ENCODE measurements around the gene CCS.
"Not testable (repeated sequence)": the region's sequence is repeated elsewhere in the genome, so short reads cannot be mapped to it uniquely, and the experiment has no call there.

Gene CCS

DNA sequence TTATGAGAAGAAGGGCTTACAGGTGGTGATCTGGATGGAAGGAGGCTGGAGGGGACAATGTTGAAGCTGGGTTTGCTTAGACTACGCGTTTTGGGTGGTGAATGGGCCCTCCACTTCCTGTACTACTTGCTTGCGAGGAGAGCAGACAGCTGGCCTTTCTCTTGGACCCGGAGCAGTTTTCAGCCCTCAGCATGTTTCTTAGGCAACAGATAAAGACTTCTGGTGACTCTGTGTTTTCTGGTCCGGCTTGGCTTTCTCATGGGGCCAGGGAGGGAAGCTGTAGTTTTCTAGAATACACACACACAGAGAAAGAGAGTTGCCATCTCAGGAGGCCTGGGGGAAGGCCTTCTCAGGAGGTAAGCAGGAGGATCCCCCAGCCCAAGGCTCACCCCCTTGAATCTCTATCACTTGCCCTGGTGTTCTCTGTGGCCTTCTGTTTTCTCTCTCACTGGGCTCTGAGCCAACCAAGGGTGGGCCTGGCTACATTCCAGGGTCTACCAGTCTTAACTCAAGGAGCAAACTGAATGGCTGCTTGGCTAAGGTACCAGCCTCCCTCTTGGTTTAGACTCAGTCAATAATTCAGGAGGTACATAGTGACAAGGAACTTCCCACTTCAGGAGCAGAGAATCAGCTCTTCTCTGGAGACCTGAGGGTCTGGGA is 2.4 kb downstream of the CCS start:
- Histone ChIP-seq H3K4me3 (peak overlapping the region; percentile 13 to 69 (median 34); a peak in 17 of 20 replicates), H3K9ac (peak overlapping the region; percentile 49 to 87 (median 68)), H4K20me1 (peaks cover 2 to 21% (median 8%) of the 10 kb centered on the region in 11 experiments; a peak in 13 of 22 replicates), H3K27ac (peak overlapping the region; percentile 57 to 89 (median 77); a peak in 21 of 22 replicates), H3K4me1 (peaks cover 60 to 82% (median 74%) of the 10 kb centered on the region in 10 experiments), H3K36me3 (peaks cover 11 to 21% (median 16%) of the 10 kb centered on the region in 11 experiments), H3K4me2 (peak overlapping the region; percentile 90 to 99 (median 95)), H3K27me3 (no peaks in the 10 kb centered on the region), H3K9me3 (replicated peaks in 1 of 11) (peaks cover 0 to 15% (median 8%) of the 10 kb centered on the region in 11 experiments; a peak in 16 of 22 replicates)
- 0 out of 22 replicates have a peak, but pooled peaks of 1 of the 11 experiments have one; percentile 6 for TF ChIP-seq Cebpa-rat (IDR thresholded peaks at IDR 0.05)

GRCh38 chr11:66598993-66599392 is 6.0 kb downstream of the CCS start:
- no peaks in the 10 kb centered on the region for H3K9me3 ChIP-seq (replicated peaks in 1 of 11)
- peaks cover 6 to 39% (median 15%) of the 10 kb centered on the region in 11 experiments; a peak in 14 of 22 replicates for H4K20me1 ChIP-seq
- no peak overlapping the region for H3K4me3 ChIP-seq
- peaks cover 62 to 77% (median 70%) of the 10 kb centered on the region in 10 experiments for H3K4me1 ChIP-seq
- H3K27me3 ChIP-seq = no peaks in the 10 kb centered on the region
- peak overlapping the region in 4 of 11 experiments; percentile 68 to 74 (median 72); a peak in 1 of 22 replicates for H3K4me2 ChIP-seq
- no peak for TF ChIP-seq Cebpa-rat (IDR thresholded peaks at IDR 0.05)
- H3K27ac ChIP-seq = peak overlapping the region in 2 of 11 experiments; percentile 0 to 5; a peak in 1 of 22 replicates
- H3K9ac ChIP-seq = no peak overlapping the region
- H3K36me3 ChIP-seq = peaks cover 31 to 47% (median 40%) of the 10 kb centered on the region in 11 experiments

DNA sequence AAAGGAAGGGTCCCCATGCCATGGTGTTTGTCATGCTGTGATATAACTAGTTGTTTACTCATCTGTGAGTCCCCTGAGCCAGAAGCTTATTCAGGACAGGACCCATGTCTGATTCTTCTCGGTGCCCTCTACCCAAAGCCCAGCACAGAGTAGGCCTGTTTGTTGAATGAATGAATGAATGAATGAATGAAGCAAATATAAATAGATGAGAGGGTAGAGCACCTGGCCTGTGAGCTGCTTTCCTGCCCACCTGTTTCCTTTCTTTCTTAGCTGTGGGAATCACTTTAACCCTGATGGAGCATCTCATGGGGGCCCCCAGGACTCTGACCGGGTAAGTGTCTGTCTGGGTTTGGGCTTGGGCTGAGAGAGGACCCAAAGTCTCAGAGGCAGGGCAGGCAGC is 7.2 kb downstream of the CCS start:
- peak overlapping the region; percentile 53 to 81 (median 70) for H3K4me2 ChIP-seq
- H3K9ac ChIP-seq = peak overlapping the region in 9 of 11 experiments; percentile 11 to 49 (median 27); a peak in 10 of 22 replicates
- TF ChIP-seq Cebpa-rat (IDR thresholded peaks at IDR 0.05) = no peak
- peaks cover 49 to 74% (median 60%) of the 10 kb centered on the region in 10 experiments for H3K4me1 ChIP-seq
- no peaks in the 10 kb centered on the region for H3K27me3 ChIP-seq
- peak overlapping the region in 9 of 11 experiments; percentile 9 to 53 (median 26); a peak in 10 of 22 replicates for H3K27ac ChIP-seq
- H3K9me3 ChIP-seq (replicated peaks in 1 of 11) = no peaks in the 10 kb centered on the region
- H3K36me3 ChIP-seq = peaks cover 43 to 60% (median 52%) of the 10 kb centered on the region in 11 experiments
- H3K4me3 ChIP-seq = no peak overlapping the region
- peaks cover 5 to 39% (median 12%) of the 10 kb centered on the region in 11 experiments; a peak in 14 of 22 replicates for H4K20me1 ChIP-seq

- H3K9ac ChIP-seq = peak overlapping the region in 9 of 11 experiments; percentile 11 to 49 (median 27); a peak in 10 of 22 replicates
- TF ChIP-seq Cebpa-rat (IDR thresholded peaks at IDR 0.05) = no peak
- H3K4me2 ChIP-seq = peak overlapping the region; percentile 53 to 81 (median 70)
- H3K27me3 ChIP-seq = no peaks in the 10 kb centered on the region
- H3K9me3 ChIP-seq (replicated peaks in 1 of 11) = no peaks in the 10 kb centered on the region
- peaks cover 44 to 69% (median 55%) of the 10 kb centered on the region in 10 experiments for H3K4me1 ChIP-seq
- H3K36me3 ChIP-seq = peaks cover 49 to 65% (median 57%) of the 10 kb centered on the region in 11 experiments
- peaks cover 4 to 35% (median 8%) of the 10 kb centered on the region in 11 experiments; a peak in 15 of 22 replicates for H4K20me1 ChIP-seq
- H3K4me3 ChIP-seq = no peak overlapping the region
- H3K27ac ChIP-seq = peak overlapping the region in 9 of 11 experiments; percentile 9 to 53 (median 26); a peak in 9 of 22 replicates
Observed at GRCh38 chr11:66600631-66601233, 7.7 kb downstream of the CCS start.

DNA sequence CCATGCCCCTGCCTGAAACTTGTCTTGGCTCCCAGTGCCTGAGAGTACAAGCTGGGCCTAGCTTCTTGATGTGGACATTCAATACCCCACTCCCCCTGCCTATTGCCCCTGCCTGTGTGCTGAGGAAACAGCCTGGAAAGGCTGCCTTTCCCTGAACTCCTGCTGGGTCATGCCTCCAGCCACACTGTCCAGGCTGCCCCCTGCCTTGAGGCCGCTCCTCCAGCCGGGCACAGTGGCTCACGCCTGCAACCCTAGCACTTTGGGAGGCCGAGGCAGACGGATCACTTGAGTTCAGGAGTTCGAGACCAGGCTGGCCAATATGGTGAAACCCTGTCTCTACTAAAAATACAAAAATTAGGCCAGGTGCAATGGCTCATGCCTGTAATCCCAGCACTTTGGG is 10.1 kb downstream of the CCS start:
- Histone ChIP-seq H3K4me3 (no peak overlapping the region), H3K36me3 (peaks cover 68 to 82% (median 73%) of the 10 kb centered on the region in 11 experiments), H3K9me3 (replicated peaks in 1 of 11) (peaks cover 0 to 5% (median 0%) of the 10 kb centered on the region in 11 experiments; a peak in 2 of 22 replicates), H3K9ac (no peak overlapping the region), H4K20me1 (peaks cover 0 to 43% (median 8%) of the 10 kb centered on the region in 11 experiments; a peak in 16 of 22 replicates), H3K27ac (peak overlapping the region in 1 of 11 experiments; percentile 37; a peak in 1 of 22 replicates), H3K27me3 (no peaks in the 10 kb centered on the region), H3K4me1 (peaks cover 43 to 69% (median 55%) of the 10 kb centered on the region in 10 experiments), H3K4me2 (peak overlapping the region in 2 of 11 experiments; percentile 40 to 69; a peak in 1 of 22 replicates)
- no peak for TF ChIP-seq Cebpa-rat (IDR thresholded peaks at IDR 0.05)

GRCh38 chr11:66604155-66604554 is 11.2 kb downstream of the CCS start:
- H3K27me3 ChIP-seq = no peaks in the 10 kb centered on the region
- H3K9me3 ChIP-seq (replicated peaks in 1 of 11) = peaks cover 0 to 5% (median 0%) of the 10 kb centered on the region in 11 experiments; a peak in 2 of 22 replicates
- H3K4me1 ChIP-seq = peaks cover 51 to 74% (median 61%) of the 10 kb centered on the region in 10 experiments
- H3K4me2 ChIP-seq = no peak overlapping the region
- no peak overlapping the region for H3K9ac ChIP-seq
- TF ChIP-seq Cebpa-rat (IDR thresholded peaks at IDR 0.05) = no peak
- H3K4me3 ChIP-seq = no peak overlapping the region
- peaks cover 0 to 40% (median 8%) of the 10 kb centered on the region in 11 experiments; a peak in 16 of 22 replicates for H4K20me1 ChIP-seq
- H3K27ac ChIP-seq = no peak overlapping the region
- H3K36me3 ChIP-seq = peaks cover 64 to 79% (median 67%) of the 10 kb centered on the region in 11 experiments

- Histone ChIP-seq H3K9ac (peak overlapping the region in 3 of 11 experiments; percentile 16 to 30 (median 23); a peak in 2 of 22 replicates), H3K4me2 (peak overlapping the region in 2 of 11 experiments; percentile 29 to 49; a peak in 2 of 22 replicates), H3K4me1 (peaks cover 29 to 74% (median 59%) of the 10 kb centered on the region in 10 experiments), H3K36me3 (peaks cover 51 to 60% (median 55%) of the 10 kb centered on the region in 11 experiments), H4K20me1 (peaks cover 0 to 19% (median 0%) of the 10 kb centered on the region in 11 experiments; a peak in 9 of 22 replicates), H3K27ac (peak overlapping the region in 7 of 11 experiments; percentile 30 to 71 (median 60); a peak in 9 of 22 replicates)
- H3K9me3 ChIP-seq (replicated peaks in 1 of 11); H3K27me3 ChIP-seq; H3K4me3 ChIP-seq: not testable (repeated sequence)
Observed at GRCh38 chr11:66606608-66607007, 13.6 kb downstream of the CCS start.

DNA sequence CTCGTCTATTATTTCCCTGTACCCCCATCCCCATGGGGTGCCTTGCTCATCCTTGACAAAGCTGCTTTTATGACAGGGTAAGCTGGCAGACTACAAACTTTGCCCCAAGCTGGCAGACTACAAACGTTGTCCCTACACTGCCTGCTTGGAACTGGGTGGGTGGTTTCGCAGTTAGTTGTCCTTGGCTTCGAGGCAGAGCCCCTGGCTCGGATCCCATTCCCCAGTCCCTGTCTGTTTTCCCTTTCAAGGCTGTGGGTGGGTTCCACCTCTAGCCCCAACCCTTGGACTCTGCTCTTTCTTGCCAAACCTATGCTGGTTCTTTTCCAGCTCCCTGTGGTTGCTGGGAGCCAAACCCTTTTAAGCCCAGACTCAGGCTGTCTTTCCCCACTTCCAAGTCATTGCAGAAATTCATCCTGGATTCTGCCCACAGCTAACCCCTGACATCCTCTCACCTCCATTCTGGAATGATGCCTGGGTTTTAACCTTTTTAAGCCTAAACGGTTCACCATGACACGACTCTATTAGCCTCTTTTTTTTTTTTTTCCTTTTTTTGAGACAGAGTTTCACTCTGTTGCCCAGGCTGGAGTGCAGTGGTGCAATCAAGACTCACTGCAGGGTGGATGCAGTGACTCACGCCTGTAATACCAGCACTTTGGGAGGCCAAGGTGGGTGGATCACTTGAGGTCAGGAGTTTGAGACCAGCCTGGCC is 14.3 kb downstream of the CCS start:
- peaks cover 26 to 72% (median 59%) of the 10 kb centered on the region in 10 experiments for H3K4me1 ChIP-seq
- TF ChIP-seq Cebpa-rat (IDR thresholded peaks at IDR 0.05) = no peak
- H3K9ac ChIP-seq = peak overlapping the region in 5 of 11 experiments; percentile 6 to 30 (median 16); a peak in 5 of 22 replicates
- H3K36me3 ChIP-seq = peaks cover 44 to 53% (median 49%) of the 10 kb centered on the region in 11 experiments
- peaks cover 0 to 17% (median 0%) of the 10 kb centered on the region in 11 experiments; a peak in 9 of 22 replicates for H4K20me1 ChIP-seq
- H3K9me3 ChIP-seq (replicated peaks in 1 of 11) = peaks cover 0 to 5% (median 0%) of the 10 kb centered on the region in 11 experiments; a peak in 2 of 22 replicates
- H3K27ac ChIP-seq = peak overlapping the region in 9 of 11 experiments; percentile 30 to 71 (median 59); a peak in 19 of 22 replicates
- no peak overlapping the region for H3K4me3 ChIP-seq
- H3K4me2 ChIP-seq = peak overlapping the region in 10 of 11 experiments; percentile 8 to 66 (median 30); a peak in 14 of 22 replicates
- no peaks in the 10 kb centered on the region for H3K27me3 ChIP-seq
